Activated CD8-positive, alpha-beta memory T cell treated with anti-CD3 and anti-CD28 coated beads, Interleukin-2, amount 50 U/mL, for 1 hour (primary cell): ENCODE results near the gene GMPPB.
"Not testable (repeated sequence)": the region's sequence is repeated elsewhere in the genome, so short reads cannot be mapped to it uniquely, and the experiment has no call there.

Experiments
- DNase-seq: peaks from one replicate; pipeline ENCODE4 v3.0.0-alpha.2; 2020; ENCODE audit errors: extremely low read depth

GMPPB gene

GRCh38 chr3:49691481-49691880 lies 32.3 kb downstream of the GMPPB start:
- not testable (repeated sequence) for DNase-seq

GRCh38 chr3:49690856-49691255 lies 32.9 kb downstream of the GMPPB start:
- DNase-seq = not testable (repeated sequence)

DNA sequence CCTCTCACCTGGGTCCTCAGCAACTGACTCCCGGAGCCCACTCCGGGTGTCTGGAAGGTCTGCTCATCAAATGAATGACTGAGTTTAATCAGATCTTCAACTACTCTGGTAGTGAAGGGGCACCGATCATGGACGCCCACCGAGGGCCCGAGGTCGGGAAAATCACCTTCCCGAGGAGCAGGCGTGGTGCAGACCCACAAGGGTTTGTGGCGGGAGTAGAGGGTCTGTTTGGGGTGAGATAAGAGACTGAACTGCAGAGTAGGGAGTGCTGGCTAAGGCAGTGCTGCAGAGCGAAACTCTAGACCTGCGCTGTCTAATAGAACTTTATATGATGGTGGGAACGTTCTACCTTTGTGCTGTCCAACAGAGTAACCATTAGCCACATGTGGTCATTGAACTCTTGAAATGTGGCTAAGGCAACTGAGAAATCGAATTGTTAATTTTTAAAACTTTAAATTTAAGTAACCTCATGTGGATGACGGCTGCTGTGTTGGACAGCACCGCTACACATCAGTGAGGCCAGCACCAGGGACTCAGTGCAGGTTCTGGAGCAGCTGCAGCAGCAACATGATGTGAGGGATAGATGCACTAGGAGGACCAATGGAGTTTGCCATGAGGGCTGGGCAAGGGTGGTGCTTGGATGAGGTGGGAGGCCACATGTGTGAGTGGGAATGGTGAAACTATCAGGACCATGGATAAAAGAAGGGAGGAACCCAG lies 33.7 kb downstream of the GMPPB start:
- not testable (repeated sequence) for DNase-seq

- DNase-seq = peak; percentile 71
Measured at GRCh38 chr3:49689046-49689907, 34.5 kb downstream of the GMPPB start, which contains the start of the genes MST1 and RNF123. MST1 (minus strand) TSS chr3:49689474; CDS start chr3:49688691, 783 bp downstream. RNF123 (plus strand) TSS chr3:49689557; CDS start chr3:49691166, 1,609 bp downstream.

DNA sequence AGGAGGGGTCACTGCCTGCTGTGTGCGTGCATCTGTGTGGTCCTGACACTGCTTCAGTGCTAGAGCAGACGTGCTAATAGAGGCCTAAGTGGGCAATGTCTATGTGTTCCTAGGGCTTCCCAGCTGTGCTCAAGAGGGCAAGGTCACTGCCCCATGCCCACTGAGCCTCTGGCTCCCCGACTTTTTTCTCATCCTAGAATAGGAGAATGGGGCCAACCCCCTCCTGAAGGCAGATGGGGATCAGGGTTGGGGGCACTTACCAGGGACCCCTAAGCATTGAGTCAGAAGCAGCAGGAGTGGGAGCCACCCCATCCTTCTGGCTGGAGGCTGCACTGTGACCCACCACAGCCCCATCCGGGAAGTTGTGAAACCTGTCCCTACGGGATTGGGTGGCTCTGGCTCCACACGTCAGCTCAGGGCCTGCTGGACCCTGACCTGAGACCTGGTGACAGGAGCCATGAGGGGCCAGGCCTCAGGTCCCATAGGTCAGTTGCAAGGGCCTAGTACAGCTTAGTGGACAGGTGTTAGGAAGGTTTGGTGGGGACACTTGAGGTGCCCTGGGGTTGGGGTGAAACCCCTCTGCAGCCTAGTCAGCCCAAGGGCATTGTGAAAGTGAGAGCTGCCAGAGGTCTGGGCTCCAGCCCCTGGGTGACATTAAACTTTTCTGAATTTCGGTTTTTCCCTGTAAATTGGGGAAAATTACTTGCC lies 35.3 kb downstream of the GMPPB start:
- not testable (repeated sequence) for DNase-seq

- not testable (repeated sequence) for DNase-seq
Measured at GRCh38 chr3:49687424-49687795, 36.3 kb downstream of the GMPPB start.

- not testable (repeated sequence) for DNase-seq
Measured at GRCh38 chr3:49686769-49687423, 36.9 kb downstream of the GMPPB start.

GRCh38 chr3:49686346-49686745 lies 37.4 kb downstream of the GMPPB start:
- DNase-seq = not testable (repeated sequence)

GRCh38 chr3:49685846-49686245 lies 37.9 kb downstream of the GMPPB start:
- not testable (repeated sequence) for DNase-seq

DNA sequence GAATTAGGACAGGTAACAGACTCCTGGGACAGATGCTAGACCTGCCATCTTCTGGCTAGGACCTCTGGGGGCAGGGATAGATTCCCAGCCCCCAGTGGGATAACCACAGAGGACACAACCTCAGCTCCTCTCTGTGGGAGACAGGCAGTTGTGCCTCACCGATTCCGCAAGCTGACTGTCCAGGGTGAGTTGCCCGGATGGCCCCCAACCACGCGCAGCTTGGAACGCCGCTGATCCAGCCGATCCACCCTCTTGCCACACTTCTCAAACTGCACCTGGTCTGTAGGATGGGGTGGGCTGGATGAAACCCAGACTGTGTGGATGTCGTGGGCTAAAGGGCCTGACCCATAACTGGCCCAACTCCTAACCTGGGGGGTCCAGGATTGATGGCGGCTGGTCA lies 38.6 kb downstream of the GMPPB start:
- DNase-seq = not testable (repeated sequence)

GRCh38 chr3:49684453-49684852 lies 39.3 kb downstream of the GMPPB start:
- not testable (repeated sequence) for DNase-seq

DNA sequence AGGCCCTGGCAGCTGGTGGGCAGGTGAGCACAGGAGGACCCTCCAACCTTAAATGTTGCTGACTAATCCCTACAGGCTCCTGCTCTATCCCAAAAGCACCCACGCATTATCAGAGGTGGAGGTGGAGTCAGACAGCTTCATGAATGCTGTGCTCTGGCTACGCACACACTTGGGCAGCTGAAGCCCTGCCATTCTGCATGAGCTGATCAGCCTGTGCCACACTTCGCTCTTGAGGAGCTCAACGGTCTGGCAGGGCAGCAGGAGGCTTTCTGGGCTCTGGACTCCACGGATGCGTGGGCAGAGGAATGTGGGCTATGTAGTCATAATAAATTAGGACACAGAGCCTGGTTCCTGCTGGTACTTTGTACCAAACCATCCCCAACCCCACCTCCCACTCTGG lies 40.6 kb downstream of the GMPPB start:
- no peak for DNase-seq

GRCh38 chr3:49681543-49681942 lies 42.2 kb downstream of the GMPPB start:
- no peak for DNase-seq

- no peak for DNase-seq
Measured at GRCh38 chr3:49681232-49681522, 42.6 kb downstream of the GMPPB start.

- no peak for DNase-seq
Measured at GRCh38 chr3:49680493-49681231, 43.1 kb downstream of the GMPPB start.

GRCh38 chr3:49675912-49676311 lies 47.8 kb downstream of the GMPPB start:
- no peak for DNase-seq

GRCh38 chr3:49674497-49674983 lies 49.2 kb downstream of the GMPPB start:
- no peak for DNase-seq

GRCh38 chr3:49673715-49674496 lies 49.8 kb downstream of the GMPPB start, which contains the start of gene APEH:
APEH (plus strand) TSS chr3:49674351; CDS start chr3:49674402, 51 bp downstream.
- peak; percentile 94 for DNase-seq

DNA sequence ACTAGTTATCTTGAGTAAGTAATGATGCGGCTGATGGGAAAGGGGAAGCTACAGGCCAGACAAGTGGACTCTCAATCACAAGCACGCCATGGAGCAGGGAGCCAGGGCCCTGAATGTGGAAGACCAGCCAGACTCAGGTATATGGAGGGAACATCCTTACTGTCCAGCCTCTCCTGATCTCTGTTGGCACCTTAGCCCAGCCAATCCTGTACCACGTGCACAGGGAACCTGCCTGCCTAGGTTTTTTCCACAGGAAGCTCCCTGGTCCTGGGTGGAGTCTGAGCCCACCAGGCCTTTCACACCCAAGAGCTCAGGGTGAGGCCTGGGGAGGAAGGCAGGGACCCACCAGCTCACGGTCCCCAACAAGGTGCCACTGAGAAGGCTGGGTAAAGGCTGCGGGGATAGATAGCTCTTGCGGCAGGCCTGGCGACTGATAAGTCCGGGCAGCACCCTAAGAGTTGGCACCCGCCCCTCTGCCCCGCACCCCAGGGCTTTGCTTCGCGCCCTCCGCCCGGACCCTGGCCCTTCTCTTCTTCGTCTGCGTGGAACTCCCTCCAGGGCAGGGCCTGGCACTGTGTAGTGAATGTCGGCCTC lies 50.5 kb downstream of the GMPPB start:
- no peak for DNase-seq
